DMS114 treated with DMSO at 0.1 percent for 48 hours (cell line): ENCODE measurements around the gene OSBPL10.

Experiments
- DNase-seq: peaks from one replicate; lab custom pipeline; 2025; ENCODE audit not compliant: unreplicated experiment; lab: John Stamatoyannopoulos, UW

The OSBPL10 gene

GRCh38 chr3:31858439-31858838 lies 122.6 kb downstream of the OSBPL10 start:
- DNase-seq = no peak

DNA sequence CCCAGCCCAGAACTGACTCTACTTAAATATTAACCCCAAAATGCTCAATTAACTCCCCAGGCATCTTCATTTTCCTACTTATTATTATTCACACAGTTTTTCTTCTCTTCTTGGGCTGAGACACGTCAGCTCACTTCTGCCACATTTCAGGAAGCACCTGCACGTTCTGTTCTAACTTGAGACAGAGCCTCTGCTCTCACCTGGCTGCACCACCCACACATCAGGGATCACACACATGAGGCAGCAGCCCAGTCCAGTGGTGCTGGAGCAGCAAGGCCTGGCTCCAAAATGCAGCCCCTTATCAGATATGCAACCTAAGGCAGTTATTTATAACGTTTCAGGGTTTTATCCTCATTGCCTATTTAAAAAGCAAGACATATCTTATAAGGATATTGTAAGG lies 127.5 kb downstream of the OSBPL10 start:
- no peak for DNase-seq

GRCh38 chr3:31851278-31851677 lies 129.8 kb downstream of the OSBPL10 start:
- no peak for DNase-seq

GRCh38 chr3:31848911-31849310 lies 132.2 kb downstream of the OSBPL10 start:
- no peak for DNase-seq

- no peak for DNase-seq
Measured at GRCh38 chr3:31848163-31848818, 132.8 kb downstream of the OSBPL10 start.

GRCh38 chr3:31847760-31848159 lies 133.3 kb downstream of the OSBPL10 start:
- DNase-seq = no peak

DNA sequence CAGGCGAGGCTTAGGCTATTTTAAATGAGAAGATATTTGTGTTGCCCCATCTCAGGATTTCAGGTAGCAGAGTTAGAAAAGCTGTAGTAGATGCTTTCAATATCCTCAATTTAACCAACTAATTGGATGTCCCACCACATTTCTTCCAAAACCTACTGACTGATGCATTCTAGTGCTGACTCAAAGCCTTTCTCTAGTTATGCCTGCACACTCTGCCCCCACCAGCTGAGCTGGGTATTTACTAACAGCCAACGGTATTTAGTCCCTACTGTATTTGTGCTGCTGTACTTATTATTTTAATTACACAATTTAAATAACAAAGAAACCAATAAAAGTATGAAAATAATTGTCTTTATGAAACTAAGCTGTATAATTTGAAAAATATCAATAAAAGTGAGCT lies 139.5 kb downstream of the OSBPL10 start:
- no peak for DNase-seq

- DNase-seq = no peak
Measured at GRCh38 chr3:31840252-31840651, 140.8 kb downstream of the OSBPL10 start.

- DNase-seq = no peak
Measured at GRCh38 chr3:31839144-31839917, 141.7 kb downstream of the OSBPL10 start.

DNA sequence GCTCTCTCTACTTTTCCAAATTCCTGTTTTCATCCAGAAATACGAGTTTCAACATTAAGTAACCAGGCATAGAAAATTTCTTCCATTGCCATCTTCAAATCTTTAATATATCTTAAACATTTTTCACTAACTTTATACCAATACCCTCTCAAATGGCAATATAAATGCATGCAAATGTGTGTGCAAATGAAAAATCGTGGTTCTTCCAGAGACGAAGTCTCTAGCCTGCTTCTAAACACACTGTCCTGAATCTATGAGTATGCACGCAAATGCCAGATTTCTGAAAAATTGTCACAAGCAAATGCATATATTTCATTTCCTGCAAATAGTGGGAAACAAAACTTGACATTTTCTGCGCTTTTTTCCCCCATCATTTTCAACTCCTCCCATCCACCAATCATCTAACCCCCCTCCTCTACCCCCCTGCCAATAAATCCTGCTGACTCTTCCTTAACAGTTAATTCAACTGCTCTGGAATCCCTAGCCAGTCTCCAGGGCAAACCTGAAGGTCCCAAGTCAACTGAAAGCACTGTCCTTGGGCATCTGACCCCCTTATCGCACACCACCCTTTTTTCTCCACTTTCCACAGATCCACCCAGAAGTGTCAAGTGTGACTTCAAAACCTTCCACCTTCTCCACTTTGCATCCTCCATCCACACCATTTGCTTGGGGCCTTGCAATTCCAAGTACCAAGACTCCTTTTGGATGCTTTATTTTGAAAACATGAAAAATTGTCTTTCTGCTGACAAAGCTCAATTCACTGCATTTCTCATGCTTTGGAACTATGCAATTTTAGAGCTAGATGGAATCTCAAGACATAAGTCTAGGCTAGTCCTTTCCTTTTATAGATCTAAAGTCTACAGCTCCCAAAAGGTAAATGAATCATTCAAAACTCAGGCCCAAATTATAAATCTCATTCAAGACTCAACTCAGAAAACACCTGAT lies 144.7 kb downstream of the OSBPL10 start:
- no peak for DNase-seq

DNA sequence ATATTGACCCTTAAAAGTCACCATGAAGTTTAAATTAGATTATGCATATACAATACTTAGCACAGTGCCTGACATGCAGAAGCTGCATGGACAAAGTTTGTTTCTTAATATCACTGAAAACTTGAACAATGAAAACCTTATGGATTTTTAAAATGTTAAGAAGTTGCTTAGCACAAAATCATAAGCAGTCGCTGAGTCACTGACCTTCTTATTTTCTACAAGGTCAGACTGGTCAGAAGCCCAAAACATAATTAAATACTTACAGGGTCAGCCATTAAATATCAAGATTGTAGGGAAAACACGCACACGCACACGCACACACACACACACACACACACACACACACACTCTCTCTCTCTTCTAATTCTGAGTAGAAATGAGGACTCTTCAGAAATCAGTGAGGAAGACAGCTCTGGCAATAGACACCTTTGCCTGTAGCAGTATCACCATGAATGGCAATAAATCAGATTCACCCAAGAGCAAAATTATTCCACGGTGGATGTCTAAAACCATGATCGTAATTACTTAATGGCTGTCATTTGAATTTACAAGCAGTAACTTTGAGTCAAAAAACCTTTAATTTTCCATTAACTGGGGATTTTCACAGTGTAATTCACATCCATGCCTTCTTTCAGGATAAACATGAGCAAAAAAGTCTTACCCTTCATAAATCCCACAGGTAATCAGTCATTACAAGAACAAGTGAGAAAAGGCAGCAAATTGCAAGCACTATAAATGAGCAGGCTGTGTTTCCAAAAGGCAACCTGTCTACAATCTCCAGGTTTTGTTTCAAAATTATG lies 147.5 kb downstream of the OSBPL10 start:
- DNase-seq = no peak

DNA sequence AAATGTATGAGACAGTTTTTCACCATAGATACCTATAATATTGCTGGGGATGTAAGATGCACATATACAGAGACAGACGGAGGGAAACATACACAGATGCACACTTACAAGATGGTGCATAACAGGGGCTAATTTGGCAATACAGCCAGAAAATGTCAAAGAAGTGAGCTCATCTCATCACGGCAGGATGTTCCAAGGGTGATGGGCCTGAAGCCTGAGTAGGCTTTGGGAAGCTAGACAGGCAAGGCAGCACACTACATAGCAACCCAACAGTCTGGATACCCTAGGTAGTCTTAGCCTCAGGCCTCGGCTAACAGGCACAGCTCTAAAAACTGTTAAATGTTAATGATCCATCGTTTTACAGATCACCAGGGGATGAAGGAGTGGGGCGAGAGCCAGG lies 148.5 kb downstream of the OSBPL10 start:
- DNase-seq = no peak

DNA sequence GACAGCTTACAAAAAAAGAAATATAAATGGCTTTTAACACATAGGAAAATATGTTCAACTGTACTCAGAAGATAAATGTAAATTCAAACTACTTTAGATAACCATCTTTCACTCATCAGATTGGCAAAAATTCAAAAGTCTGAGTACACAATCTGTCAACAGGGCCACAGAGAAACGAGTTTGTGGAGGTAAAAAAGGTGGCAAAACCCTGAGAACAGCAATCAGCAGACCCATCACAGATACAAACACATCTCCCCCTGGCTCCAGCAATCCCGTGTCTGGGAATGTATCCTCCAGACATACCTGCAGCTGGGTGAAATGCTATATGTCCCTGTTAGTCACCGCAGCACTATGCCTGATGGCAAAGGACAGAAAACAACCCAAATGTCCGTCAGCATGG lies 149.5 kb downstream of the OSBPL10 start:
- DNase-seq = no peak

DNA sequence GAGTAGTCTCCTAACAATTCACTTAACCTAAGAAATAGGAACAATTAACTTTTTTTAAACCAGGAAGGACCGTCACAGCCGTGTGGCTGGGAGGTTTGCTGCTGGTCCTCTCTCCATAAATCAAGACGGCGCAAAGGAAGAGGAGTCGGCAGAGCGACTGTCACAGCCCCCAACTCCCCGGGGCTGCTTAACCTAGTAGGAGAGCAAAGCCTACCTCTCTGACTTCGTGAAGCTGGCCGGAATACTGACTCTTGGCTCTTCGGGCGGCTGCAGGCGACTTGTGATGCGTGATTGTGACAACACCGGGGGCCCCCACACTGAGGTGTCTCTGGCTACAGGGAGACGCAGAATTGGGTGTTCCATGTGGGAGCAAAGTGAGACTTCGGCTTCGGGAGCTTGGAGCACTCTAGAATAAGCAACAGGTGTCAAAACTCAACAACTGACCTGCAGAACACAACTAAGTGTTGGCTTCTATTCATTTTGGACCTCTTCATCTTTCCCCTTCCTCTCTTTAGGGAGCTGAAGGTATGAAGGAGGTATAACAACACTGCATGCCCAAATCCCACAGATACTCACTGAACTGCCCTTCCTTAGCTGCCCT lies 151.1 kb downstream of the OSBPL10 start:
- no peak for DNase-seq

DNA sequence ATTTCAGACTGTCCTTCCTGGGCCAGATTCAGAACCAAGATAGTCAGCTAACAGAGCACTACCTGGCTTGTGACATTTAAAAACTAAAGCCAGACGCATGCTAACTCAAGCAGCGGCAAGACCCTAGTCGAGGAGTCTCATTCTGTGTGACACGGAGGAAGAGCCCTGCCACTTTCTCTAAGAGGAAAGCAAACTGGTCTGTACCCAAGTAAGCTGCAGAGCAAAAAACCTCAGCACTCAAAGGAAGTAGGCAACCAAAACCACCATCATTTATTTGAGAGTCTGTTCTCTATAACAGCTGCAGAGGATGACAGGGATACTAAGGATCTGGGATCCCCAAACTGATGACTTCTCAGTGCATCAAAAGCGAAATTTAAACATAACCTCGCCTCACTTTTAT lies 152.1 kb downstream of the OSBPL10 start:
- no peak for DNase-seq

DNA sequence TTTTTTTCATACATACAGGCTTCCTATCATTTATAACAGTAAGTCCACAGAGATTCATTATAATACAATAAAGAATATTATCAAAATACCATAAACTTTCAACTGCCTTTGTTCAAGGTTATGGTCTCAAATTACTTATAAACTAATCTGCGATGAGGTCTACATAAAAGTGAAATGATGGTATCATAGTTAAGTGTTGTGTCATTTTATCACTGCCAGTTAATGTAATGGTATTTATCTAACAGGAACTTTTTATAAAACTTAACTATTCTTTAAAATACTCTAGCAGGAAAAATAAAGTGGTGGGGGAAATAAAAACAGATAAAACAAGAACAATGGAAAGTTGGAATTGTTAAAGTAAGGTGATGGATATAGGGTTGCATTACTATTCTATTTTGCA lies 153.1 kb downstream of the OSBPL10 start:
- no peak for DNase-seq

DNA sequence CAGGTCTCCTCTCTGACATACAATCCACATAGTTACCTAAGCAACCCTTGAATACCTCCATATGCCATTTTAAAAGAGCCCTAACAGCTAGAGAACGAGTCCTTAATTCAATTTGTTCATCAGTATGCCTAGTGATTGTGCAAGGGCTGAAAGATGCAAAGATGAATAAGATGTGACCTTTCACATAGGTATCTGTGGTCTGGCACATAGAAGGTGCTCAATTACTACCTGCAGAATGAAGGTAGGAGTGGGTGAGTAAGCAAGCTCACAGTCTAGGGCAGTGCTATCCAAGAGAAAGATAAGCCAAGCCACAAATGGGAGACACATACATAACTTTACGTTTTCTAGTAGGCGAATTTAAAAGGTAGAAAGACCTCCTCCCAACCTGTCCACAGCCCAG lies 157.9 kb downstream of the OSBPL10 start:
- no peak for DNase-seq

DNA sequence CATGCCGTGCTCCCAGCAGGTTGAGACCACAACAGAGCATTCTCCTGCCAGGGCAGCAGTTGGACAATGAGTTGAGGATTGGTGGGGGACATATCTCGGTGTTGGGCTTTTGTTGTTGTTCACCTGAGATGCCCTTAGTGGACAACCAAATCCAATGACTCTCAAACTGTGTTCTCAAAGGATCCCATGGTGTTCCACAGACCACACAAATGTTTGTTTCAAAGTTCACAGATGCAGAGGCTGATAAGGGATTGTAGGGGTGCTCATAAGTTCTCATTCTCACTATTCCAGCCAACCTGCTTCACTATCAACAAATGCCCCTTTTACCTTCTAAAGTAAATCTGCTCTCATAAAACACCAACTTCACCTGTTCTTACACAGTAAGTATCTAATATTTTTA lies 159.9 kb downstream of the OSBPL10 start:
- no peak for DNase-seq

- DNase-seq = no peak
Measured at GRCh38 chr3:31819441-31819840, 161.6 kb downstream of the OSBPL10 start.

DNA sequence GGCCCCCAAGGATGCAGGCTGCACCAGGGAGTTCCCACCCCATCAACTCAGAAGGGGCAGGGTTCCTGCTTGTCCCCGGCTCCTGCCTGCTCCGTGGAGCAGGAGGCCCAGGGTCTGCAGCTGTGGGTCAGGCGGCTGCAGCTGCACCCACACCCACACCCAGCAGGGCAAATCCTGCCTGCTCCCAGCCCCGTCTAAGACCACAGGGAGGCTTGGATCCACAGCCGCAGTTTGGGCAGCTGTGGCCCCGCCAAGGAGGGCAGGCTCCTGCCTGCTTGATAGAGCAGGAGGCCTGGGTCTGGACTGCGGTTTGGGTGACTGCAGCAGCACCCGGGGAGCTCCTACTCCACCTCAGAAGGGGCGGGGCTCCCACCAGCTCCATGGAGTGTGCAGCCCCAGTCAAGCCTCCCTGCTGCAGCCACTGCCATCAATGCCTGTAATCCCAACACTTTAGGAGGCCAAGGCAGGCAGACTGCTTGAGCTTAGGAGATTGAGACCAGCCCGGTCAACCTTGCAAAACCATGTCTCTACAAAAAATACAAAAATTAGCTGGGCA lies 163.6 kb downstream of the OSBPL10 start:
- DNase-seq = no peak
